ENCODE measurements around the gene NEK1. TPM values are rescaled to one million over a fixed set of nuclear protein-coding genes. Genes with fewer than 3 reads are reported as not detected.

NEK1 gene, protein sequence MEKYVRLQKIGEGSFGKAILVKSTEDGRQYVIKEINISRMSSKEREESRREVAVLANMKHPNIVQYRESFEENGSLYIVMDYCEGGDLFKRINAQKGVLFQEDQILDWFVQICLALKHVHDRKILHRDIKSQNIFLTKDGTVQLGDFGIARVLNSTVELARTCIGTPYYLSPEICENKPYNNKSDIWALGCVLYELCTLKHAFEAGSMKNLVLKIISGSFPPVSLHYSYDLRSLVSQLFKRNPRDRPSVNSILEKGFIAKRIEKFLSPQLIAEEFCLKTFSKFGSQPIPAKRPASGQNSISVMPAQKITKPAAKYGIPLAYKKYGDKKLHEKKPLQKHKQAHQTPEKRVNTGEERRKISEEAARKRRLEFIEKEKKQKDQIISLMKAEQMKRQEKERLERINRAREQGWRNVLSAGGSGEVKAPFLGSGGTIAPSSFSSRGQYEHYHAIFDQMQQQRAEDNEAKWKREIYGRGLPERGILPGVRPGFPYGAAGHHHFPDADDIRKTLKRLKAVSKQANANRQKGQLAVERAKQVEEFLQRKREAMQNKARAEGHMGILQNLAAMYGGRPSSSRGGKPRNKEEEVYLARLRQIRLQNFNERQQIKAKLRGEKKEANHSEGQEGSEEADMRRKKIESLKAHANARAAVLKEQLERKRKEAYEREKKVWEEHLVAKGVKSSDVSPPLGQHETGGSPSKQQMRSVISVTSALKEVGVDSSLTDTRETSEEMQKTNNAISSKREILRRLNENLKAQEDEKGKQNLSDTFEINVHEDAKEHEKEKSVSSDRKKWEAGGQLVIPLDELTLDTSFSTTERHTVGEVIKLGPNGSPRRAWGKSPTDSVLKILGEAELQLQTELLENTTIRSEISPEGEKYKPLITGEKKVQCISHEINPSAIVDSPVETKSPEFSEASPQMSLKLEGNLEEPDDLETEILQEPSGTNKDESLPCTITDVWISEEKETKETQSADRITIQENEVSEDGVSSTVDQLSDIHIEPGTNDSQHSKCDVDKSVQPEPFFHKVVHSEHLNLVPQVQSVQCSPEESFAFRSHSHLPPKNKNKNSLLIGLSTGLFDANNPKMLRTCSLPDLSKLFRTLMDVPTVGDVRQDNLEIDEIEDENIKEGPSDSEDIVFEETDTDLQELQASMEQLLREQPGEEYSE (N-terminal part only)
- total RNA-seq (2014; rRNA removed; shearing (Covaris generic)): 9.3 and 11.4 TPM in 2 replicates
- 13.1 and 19.5 TPM in 2 replicates for polyA plus RNA-seq (2016; fragmentation: Nextera tagmentation; extraction: Ambion mirVana)
- long read RNA-seq, partial matches to known transcripts: 14 of 15 reads
- long read RNA-seq, other reads (novel, unspliced or antisense): 1 of 15 reads

DNA sequence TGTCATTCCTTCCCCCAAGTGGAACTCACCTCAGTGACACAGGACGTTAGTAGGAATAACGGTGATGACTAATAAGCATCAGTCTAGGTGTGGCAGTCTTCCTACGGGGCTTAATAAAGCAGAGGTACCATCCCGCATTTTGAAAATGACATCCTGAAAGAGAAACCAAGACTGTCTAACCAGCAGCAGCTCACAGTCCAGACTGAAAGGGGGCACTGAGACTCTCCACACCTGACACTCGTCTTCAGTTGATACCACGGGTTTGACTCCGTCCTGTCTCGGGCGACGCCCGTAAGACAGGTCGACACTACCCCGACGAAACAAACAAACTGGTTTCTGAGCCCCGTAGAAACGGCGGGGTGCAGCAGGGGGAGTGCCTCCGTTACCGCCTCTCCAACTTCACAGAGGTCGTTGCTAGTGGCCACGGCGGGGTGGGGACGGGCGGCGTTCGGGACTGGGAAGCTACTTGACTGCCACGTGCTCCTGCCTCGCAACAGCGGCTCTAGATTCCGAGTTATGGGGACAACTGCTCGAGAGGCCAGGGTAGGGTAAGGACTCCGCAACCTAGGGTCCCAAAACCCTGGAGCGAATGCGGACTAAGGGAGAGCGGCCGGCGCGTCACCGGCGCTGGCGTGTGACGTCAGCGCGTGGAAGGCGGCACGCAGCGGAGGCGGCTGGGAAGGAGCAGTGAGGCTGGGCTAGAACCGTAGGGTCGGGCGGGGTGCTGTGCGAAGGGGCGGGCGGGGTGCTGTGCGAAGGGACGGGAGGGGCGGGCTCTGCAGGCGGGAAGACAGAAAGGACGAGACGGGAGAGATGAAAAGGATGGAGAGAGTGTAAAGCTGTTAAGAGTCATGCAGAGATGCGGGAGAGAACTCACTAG lies at the start of gene NEK1:
Gene NEK1, minus strand, starts transcription at position 593 of the 880 bp plus-strand sequence. CDS start 9,953 bp downstream, outside the sequence.
- Histone ChIP-seq H2AFZ (peak within 1 kb of the TSS; percentile 96), H3K36me3 (ENCODE audit: insufficient read depth) (no peaks in the 10 kb centered on the region), H3K27me3 (ENCODE audit: insufficient read depth) (no peaks in the 10 kb centered on the region), H3K9me2 (ENCODE audit: insufficient read depth) (no peaks in the 10 kb centered on the region), H3K4me1 (ENCODE audit: insufficient read depth) (peaks cover 9% of the 10 kb centered on the region), H4K20me1 (replicated peaks; ENCODE audit: insufficient read depth) (no peaks in the 10 kb centered on the region), H3K4me2 (peak within 1 kb of the TSS; percentile 81), H3F3A (replicated peaks; ENCODE audit: low read depth) (no peaks in the 10 kb centered on the region), H3K79me2 (replicated peaks; ENCODE audit: insufficient read depth) (peaks cover 36% of the 10 kb centered on the region; the same call in 1 of the 2 replicates), H3K4me3 (peak within 1 kb of the TSS; percentile 53), H3K27ac (ENCODE audit: low read depth) (peak within 1 kb of the TSS; percentile 90)
- Mint-ChIP-seq H3K4me1 (peaks cover 8% of the 10 kb centered on the region; the same call in 2 of the 3 replicates), H3K4me3 (peak within 1 kb of the TSS; percentile 96), H3K27me3 (ENCODE audit: insufficient read depth, low read depth, poor library complexity) (peaks cover 4% of the 10 kb centered on the region), H3K27ac (peak within 1 kb of the TSS; percentile 99), H3K36me3 (ENCODE audit: low read depth) (no peaks in the 10 kb centered on the region), H3K9me3 (no peaks in the 10 kb centered on the region)
- peak; percentile 96 for DNase-seq (ENCODE audit: low spot score)
- ATAC-seq: peak; percentile 95
- TF ChIP-seq EZH2phosphoT487 (IDR thresholded peaks at IDR 0.05; ENCODE audit: unreplicated experiment) (no peak), ZNF114 (CRISPR knock-in tag; IDR thresholded peaks at IDR 0.05) (no peak), NANOG (IDR thresholded peaks at IDR 0.05; ENCODE audit: borderline replicate concordance) (no peak), ZNF331 (CRISPR knock-in tag; IDR thresholded peaks at IDR 0.05; ENCODE audit: low read depth) (no peak), JUNB (IDR thresholded peaks at IDR 0.05; ENCODE audit: unreplicated experiment) (no peak), POLR2AphosphoS5 (IDR thresholded peaks at IDR 0.05; ENCODE audit: low read depth) (peak; percentile 99), CREB1 (CRISPR knock-in tag; IDR thresholded peaks at IDR 0.05; ENCODE audit: low read depth) (peak; percentile 97), EZH2 (IDR thresholded peaks at IDR 0.05; ENCODE audit: low read depth, unreplicated experiment) (no peak)
- TF ChIP-seq, protein P1, sequence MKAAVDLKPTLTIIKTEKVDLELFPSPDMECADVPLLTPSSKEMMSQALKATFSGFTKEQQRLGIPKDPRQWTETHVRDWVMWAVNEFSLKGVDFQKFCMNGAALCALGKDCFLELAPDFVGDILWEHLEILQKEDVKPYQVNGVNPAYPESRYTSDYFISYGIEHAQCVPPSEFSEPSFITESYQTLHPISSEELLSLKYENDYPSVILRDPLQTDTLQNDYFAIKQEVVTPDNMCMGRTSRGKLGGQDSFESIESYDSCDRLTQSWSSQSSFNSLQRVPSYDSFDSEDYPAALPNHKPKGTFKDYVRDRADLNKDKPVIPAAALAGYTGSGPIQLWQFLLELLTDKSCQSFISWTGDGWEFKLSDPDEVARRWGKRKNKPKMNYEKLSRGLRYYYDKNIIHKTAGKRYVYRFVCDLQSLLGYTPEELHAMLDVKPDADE (IDR thresholded peaks at IDR 0.05): peak; percentile 77; the same call in 1 of the 2 replicates
- TF ChIP-seq, protein P2, sequence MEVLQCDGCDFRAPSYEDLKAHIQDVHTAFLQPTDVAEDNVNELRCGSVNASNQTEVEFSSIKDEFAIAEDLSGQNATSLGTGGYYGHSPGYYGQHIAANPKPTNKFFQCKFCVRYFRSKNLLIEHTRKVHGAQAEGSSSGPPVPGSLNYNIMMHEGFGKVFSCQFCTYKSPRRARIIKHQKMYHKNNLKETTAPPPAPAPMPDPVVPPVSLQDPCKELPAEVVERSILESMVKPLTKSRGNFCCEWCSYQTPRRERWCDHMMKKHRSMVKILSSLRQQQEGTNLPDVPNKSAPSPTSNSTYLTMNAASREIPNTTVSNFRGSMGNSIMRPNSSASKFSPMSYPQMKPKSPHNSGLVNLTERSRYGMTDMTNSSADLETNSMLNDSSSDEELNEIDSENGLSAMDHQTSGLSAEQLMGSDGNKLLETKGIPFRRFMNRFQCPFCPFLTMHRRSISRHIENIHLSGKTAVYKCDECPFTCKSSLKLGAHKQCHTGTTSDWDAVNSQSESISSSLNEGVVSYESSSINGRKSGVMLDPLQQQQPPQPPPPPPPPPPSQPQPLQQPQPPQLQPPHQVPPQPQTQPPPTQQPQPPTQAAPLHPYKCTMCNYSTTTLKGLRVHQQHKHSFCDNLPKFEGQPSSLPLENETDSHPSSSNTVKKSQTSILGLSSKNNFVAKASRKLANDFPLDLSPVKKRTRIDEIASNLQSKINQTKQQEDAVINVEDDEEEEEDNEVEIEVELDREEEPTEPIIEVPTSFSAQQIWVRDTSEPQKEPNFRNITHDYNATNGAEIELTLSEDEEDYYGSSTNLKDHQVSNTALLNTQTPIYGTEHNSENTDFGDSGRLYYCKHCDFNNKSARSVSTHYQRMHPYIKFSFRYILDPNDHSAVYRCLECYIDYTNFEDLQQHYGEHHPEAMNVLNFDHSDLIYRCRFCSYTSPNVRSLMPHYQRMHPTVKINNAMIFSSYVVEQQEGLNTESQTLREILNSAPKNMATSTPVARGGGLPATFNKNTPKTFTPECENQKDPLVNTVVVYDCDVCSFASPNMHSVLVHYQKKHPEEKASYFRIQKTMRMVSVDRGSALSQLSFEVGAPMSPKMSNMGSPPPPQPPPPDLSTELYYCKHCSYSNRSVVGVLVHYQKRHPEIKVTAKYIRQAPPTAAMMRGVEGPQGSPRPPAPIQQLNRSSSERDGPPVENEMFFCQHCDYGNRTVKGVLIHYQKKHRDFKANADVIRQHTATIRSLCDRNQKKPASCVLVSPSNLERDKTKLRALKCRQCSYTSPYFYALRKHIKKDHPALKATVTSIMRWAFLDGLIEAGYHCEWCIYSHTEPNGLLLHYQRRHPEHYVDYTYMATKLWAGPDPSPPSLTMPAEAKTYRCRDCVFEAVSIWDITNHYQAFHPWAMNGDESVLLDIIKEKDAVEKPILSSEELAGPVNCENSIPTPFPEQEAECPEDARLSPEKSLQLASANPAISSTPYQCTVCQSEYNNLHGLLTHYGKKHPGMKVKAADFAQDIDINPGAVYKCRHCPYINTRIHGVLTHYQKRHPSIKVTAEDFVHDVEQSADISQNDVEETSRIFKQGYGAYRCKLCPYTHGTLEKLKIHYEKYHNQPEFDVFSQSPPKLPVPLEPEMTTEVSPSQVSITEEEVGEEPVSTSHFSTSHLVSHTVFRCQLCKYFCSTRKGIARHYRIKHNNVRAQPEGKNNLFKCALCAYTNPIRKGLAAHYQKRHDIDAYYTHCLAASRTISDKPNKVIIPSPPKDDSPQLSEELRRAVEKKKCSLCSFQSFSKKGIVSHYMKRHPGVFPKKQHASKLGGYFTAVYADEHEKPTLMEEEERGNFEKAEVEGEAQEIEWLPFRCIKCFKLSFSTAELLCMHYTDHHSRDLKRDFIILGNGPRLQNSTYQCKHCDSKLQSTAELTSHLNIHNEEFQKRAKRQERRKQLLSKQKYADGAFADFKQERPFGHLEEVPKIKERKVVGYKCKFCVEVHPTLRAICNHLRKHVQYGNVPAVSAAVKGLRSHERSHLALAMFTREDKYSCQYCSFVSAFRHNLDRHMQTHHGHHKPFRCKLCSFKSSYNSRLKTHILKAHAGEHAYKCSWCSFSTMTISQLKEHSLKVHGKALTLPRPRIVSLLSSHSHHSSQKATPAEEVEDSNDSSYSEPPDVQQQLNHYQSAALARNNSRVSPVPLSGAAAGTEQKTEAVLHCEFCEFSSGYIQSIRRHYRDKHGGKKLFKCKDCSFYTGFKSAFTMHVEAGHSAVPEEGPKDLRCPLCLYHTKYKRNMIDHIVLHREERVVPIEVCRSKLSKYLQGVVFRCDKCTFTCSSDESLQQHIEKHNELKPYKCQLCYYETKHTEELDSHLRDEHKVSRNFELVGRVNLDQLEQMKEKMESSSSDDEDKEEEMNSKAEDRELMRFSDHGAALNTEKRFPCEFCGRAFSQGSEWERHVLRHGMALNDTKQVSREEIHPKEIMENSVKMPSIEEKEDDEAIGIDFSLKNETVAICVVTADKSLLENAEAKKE (CRISPR knock-in tag; IDR thresholded peaks at IDR 0.05): no peak
- TF ChIP-seq, protein P3, sequence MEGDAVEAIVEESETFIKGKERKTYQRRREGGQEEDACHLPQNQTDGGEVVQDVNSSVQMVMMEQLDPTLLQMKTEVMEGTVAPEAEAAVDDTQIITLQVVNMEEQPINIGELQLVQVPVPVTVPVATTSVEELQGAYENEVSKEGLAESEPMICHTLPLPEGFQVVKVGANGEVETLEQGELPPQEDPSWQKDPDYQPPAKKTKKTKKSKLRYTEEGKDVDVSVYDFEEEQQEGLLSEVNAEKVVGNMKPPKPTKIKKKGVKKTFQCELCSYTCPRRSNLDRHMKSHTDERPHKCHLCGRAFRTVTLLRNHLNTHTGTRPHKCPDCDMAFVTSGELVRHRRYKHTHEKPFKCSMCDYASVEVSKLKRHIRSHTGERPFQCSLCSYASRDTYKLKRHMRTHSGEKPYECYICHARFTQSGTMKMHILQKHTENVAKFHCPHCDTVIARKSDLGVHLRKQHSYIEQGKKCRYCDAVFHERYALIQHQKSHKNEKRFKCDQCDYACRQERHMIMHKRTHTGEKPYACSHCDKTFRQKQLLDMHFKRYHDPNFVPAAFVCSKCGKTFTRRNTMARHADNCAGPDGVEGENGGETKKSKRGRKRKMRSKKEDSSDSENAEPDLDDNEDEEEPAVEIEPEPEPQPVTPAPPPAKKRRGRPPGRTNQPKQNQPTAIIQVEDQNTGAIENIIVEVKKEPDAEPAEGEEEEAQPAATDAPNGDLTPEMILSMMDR (conservative IDR thresholded peaks at IDR 0.05; ENCODE audit: low read depth in 2 of 2): no peak
